K562 (cell line): Measurements from ENCODE around the gene CDH1. TPM values are rescaled to one million over a fixed set of nuclear protein-coding genes. Genes with fewer than 3 reads are reported as not detected.

ENCODE experiments used
- ATAC-seq: fragments of 200-7000 bp; cut with Tn5 transposase; 3 replicates; pipeline ENCODE4 v1.9.1; 2020; ENCODE audit warnings: moderate library complexity
- BruUV-seq: library from RNA; stranded (reverse); fragments of 400-500 nt; replicated peaks from 2 replicates; lab custom pipeline; 2021; lab: Mats Ljungman, UMichigan
- CTCF ChIA-PET: fragments of 300-600 bp; formaldehyde crosslinking; extraction: SDS; loops from one replicate; lab custom pipeline; 2021; ENCODE audit warnings: low intra/inter-chr PET ratio; lab: Yijun Ruan, JAX
- POLR2A ChIA-PET: fragments of 300-600, 350-650 bp; sonication (Branson Sonifier 250); formaldehyde crosslinking; extraction: SDS; loops from one replicate; lab custom pipeline; 2021; ENCODE audit warnings: antibody characterized with exemption, inconsistent platforms; lab: Yijun Ruan, JAX
- DNase-seq, 4 experiments: peaks; one replicate each; pipeline versions ENCODE4 v3.0.0 to v3.0.0-alpha.2; 2011 to 2018; ENCODE audit warnings: low spot score in 3 of 4, mixed read lengths in 3 of 4; ENCODE audit errors: extremely low read depth in 1 of 4
- FAIRE-seq: peaks from 2 replicates; lab custom pipeline; 2011; peaks lifted over from hg19 to GRCh38; lab: Jason Lieb, UNC
- H2AFZ ChIP-seq: 2 replicates; pipeline ENCODE4 v1.6.0; 2011; ENCODE audit warnings: low read depth, low read length, control low read depth, inconsistent platforms
- H3K27ac ChIP-seq: fragments of 200-600 bp; 3 replicates; pipeline ENCODE4 v1.8.0; 2011; ENCODE audit warnings: low read depth, mild to moderate bottlenecking, control low read depth, inconsistent platforms, low read length, moderate library complexity, mixed read lengths; ENCODE audit errors: extremely low read depth
- H3K27me3 ChIP-seq, 2 experiments: fragments of 300-600 bp in 1 of 2; 2 replicates in 1 of 2; 3 replicates in 1 of 2; pipeline versions ENCODE4 v1.6.0 to v1.8.0; 2011; ENCODE audit warnings: inconsistent platforms in 2 of 2, low read length in 2 of 2, mild to moderate bottlenecking in 1 of 2, mixed read lengths in 1 of 2, moderate library complexity in 1 of 2; ENCODE audit not compliant: control insufficient read depth in 2 of 2, insufficient read depth in 2 of 2
- H3K36me3 ChIP-seq: fragments of 300-600 bp; 3 replicates; pipeline ENCODE4 v1.8.0; 2011; ENCODE audit warnings: mild to moderate bottlenecking, low read length, inconsistent platforms; ENCODE audit not compliant: control insufficient read depth, insufficient read depth
- H3K4me1 ChIP-seq, 2 experiments: fragments of 200-600 bp in 1 of 2; replicated peaks in 1 of 2; 2 replicates in 1 of 2; 3 replicates in 1 of 2; pipeline versions ENCODE4 v1.5.1 to v1.8.0; 2011; ENCODE audit warnings: inconsistent platforms in 2 of 2, low read length in 2 of 2, mild to moderate bottlenecking in 1 of 2, mixed read lengths in 1 of 2, moderate library complexity in 1 of 2; ENCODE audit not compliant: control insufficient read depth in 2 of 2, insufficient read depth in 2 of 2
- H3K4me2 ChIP-seq: 2 replicates; pipeline ENCODE4 v1.6.1; 2011; ENCODE audit warnings: low read length, control low read depth, inconsistent platforms, mixed read lengths; ENCODE audit not compliant: insufficient read depth
- H3K4me3 ChIP-seq: fragments of 200-600 bp; sonication (generic), shearing (Covaris generic); 2 replicates; pipeline ENCODE4 v1.5.1; 2016; ENCODE audit warnings: control low read depth, inconsistent platforms
- H3K79me2 ChIP-seq: fragments of 200-600 bp; 3 replicates; pipeline ENCODE4 v1.8.0; 2011; ENCODE audit warnings: low read length, inconsistent platforms; ENCODE audit not compliant: control insufficient read depth, insufficient read depth
- H3K9ac ChIP-seq, 2 experiments: 2 replicates each; pipeline versions ENCODE4 v1.6.0 to v1.6.1; 2011; ENCODE audit warnings: low read depth in 2 of 2, low read length in 2 of 2, control low read depth in 1 of 2, inconsistent platforms in 1 of 2, mild to moderate bottlenecking in 1 of 2, mixed read lengths in 1 of 2; ENCODE audit not compliant: insufficient read depth in 1 of 2
- H3K9me1 ChIP-seq: one replicate; pipeline ENCODE4 v1.6.0; 2011; ENCODE audit warnings: inconsistent platforms, mild to moderate bottlenecking, low read length, moderate library complexity; ENCODE audit not compliant: control insufficient read depth, insufficient read depth
- H3K9me3 ChIP-seq: replicated peaks from 2 replicates; pipeline ENCODE4 v1.5.1; 2011; ENCODE audit warnings: low read depth, low read length, inconsistent platforms; ENCODE audit not compliant: control insufficient read depth, insufficient read depth
- H4K20me1 ChIP-seq: replicated peaks from 2 replicates; pipeline ENCODE4 v1.6.1; 2011; ENCODE audit warnings: low read length, inconsistent platforms, mixed read lengths; ENCODE audit not compliant: control insufficient read depth, insufficient read depth
- MAFF ChIP-seq: IDR thresholded peaks from 2 replicates; pipeline ENCODE4 v1.6.1; 2012; ENCODE audit warnings: low read length, improper control_type of control experiment
- POLR2A ChIP-seq: fragments of 450-650 bp; conservative IDR thresholded peaks from 2 replicates; pipeline ENCODE4 v1.6.1; 2016
- SP2 ChIP-seq: IDR thresholded peaks from 2 replicates; pipeline ENCODE4 v1.6.1; 2011; ENCODE audit warnings: mild to moderate bottlenecking, low read depth, low read length, moderate library complexity; ENCODE audit not compliant: poor library complexity, severe bottlenecking; ENCODE audit errors: extremely low read depth
- SRSF1 ChIP-seq: fragments of 200-400 bp; formaldehyde crosslinking; IDR thresholded peaks from 2 replicates; pipeline ENCODE4 v1.6.1; 2017; ENCODE audit warnings: mild to moderate bottlenecking, low read depth, low read length, moderate library complexity
- SRSF9 ChIP-seq: fragments of 200-400 bp; formaldehyde crosslinking; IDR thresholded peaks from 2 replicates; pipeline ENCODE4 v1.6.1; 2017; ENCODE audit warnings: low read depth, low read length, borderline replicate concordance
- ZNF586 ChIP-seq: fragments of 450-650 bp; formaldehyde crosslinking; conservative IDR thresholded peaks from 2 replicates; pipeline ENCODE4 v1.4.0; 2020; ENCODE audit warnings: mild to moderate bottlenecking, moderate library complexity
- WGBS: fragments of 100-300 bp; shearing (Covaris generic); methylation state at CpG from one replicate; pipeline ENCODE4 v1.1.6; 2016; ENCODE audit warnings: low coverage, mixed read lengths; ENCODE audit not compliant: insufficient coverage; ENCODE audit errors: missing lambda C conversion rate; 5-methylcytosine and 5-hydroxymethylcytosine counted together
- in situ Hi-C: fragments of 300-500 bp; cut with MboI; formaldehyde crosslinking; loops from 4 replicates; pipeline ENCODE4 v1.15.0; 2018; ENCODE audit warnings: inconsistent platforms, mixed read lengths
- intact Hi-C: fragments of 100-400 bp; cut with micrococcal nuclease; formaldehyde crosslinking; loops from 2 replicates; pipeline ENCODE4 v1.14.2; 2022
- polyA plus RNA-seq, 8 experiments: library from polyadenylated mRNA; depleted of rRNA in 4 of 8; stranded (reverse) in 5 of 8; unstranded in 3 of 8; fragments of >200 nt; fragmentation: Nextera tagmentation in 2 of 8; fragmentation: Illumina TruSeq in 1 of 8; extraction: Ambion mirVana in 2 of 8; extraction: Trizol in 1 of 8; gene quantifications; 2 replicates each; pipeline versions ENCODE4 v1.2.1 to v1.2.3, GENCODE V29; 2011 to 2014; ENCODE audit warnings: inconsistent platforms in 1 of 8, missing spikeins in 1 of 8
- total RNA-seq, 7 experiments: library from RNA; depleted of rRNA in 6 of 7; stranded (reverse); fragments of >200 nt in 6 of 7; fragmentation: Illumina TruSeq in 2 of 7; extraction: Trizol in 2 of 7; gene quantifications; 2 replicates each; pipeline versions ENCODE4 v1.2.1 to v1.2.3, GENCODE V29; 2011 to 2021; ENCODE audit warnings: low replicate concordance in 1 of 7
- TF ChIP-seq, protein P1 (sequence below): fragments of 250-450 bp; sonication (Bioruptor Pico); IDR thresholded peaks from 2 replicates; pipeline ENCODE4 v1.8.0; 2022; ENCODE audit warnings: inconsistent platforms
- TF ChIP-seq, protein P2 (sequence below): sonication (generic); formaldehyde crosslinking; IDR thresholded peaks from 2 replicates; pipeline ENCODE4 v1.8.1; 2023; ENCODE audit warnings: missing genetic modification reagents, mild to moderate bottlenecking, borderline replicate concordance

The CDH1 gene
- total and polyA plus RNA-seq, 9 of the 15 experiments (the other 6 are each of a cell fraction or from before 2014, with no cell fraction given) = 0.01 to 0.69 TPM; not detected in 7

DNA sequence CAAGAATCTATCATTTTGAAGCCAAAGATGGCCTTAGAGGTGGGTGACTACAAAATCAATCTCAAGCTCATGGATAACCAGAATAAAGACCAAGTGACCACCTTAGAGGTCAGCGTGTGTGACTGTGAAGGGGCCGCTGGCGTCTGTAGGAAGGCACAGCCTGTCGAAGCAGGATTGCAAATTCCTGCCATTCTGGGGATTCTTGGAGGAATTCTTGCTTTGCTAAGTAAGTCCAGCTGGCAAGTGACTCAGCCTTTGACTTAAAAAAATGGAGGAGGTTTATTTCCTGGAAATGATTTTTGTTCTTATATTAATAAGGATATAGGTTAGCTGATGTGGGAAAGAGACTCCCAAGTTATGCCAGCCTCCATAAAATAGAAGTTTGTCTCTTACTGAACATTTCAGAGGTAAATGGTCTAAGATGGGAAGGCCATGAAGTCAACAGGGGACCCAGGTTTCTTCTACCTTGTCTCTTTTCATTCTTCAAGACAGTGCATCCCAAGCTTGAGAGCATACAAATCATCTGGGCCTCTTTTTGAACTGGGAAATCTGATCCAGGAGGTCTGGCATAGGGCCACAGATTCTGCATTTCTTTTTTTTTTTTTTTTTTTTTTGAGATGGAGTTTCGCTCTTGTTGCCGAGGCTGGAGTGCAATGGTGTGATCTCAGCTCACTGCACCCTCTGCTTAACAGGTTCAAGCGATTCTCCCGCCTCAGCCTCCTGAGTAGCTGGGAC, 86.5 kb downstream of the CDH1 start:
- H3K27ac ChIP-seq = no peak overlapping the region
- H3K27me3 ChIP-seq = peaks cover 29 to 52% of the 10 kb centered on the region in 2 experiments
- WGBS = 0% methylated on average over 6 of the region's 8 CpGs
- H4K20me1 ChIP-seq = no peaks in the 10 kb centered on the region
- no peaks in the 10 kb centered on the region for H3K9me3 ChIP-seq
- H3K9me1 ChIP-seq = no peaks in the 10 kb centered on the region
- H2AFZ ChIP-seq = no peak overlapping the region
- TF ChIP-seq, protein P1, sequence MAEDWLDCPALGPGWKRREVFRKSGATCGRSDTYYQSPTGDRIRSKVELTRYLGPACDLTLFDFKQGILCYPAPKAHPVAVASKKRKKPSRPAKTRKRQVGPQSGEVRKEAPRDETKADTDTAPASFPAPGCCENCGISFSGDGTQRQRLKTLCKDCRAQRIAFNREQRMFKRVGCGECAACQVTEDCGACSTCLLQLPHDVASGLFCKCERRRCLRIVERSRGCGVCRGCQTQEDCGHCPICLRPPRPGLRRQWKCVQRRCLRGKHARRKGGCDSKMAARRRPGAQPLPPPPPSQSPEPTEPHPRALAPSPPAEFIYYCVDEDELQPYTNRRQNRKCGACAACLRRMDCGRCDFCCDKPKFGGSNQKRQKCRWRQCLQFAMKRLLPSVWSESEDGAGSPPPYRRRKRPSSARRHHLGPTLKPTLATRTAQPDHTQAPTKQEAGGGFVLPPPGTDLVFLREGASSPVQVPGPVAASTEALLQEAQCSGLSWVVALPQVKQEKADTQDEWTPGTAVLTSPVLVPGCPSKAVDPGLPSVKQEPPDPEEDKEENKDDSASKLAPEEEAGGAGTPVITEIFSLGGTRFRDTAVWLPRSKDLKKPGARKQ (CRISPR knock-in tag) = no peak
- TF ChIP-seq ZNF586 (CRISPR knock-in tag) (no peak), SRSF9 (no peak), POLR2A (no peak), SP2 (no peak), MAFF (no peak), SRSF1 (no peak)
- TF ChIP-seq, protein P2, sequence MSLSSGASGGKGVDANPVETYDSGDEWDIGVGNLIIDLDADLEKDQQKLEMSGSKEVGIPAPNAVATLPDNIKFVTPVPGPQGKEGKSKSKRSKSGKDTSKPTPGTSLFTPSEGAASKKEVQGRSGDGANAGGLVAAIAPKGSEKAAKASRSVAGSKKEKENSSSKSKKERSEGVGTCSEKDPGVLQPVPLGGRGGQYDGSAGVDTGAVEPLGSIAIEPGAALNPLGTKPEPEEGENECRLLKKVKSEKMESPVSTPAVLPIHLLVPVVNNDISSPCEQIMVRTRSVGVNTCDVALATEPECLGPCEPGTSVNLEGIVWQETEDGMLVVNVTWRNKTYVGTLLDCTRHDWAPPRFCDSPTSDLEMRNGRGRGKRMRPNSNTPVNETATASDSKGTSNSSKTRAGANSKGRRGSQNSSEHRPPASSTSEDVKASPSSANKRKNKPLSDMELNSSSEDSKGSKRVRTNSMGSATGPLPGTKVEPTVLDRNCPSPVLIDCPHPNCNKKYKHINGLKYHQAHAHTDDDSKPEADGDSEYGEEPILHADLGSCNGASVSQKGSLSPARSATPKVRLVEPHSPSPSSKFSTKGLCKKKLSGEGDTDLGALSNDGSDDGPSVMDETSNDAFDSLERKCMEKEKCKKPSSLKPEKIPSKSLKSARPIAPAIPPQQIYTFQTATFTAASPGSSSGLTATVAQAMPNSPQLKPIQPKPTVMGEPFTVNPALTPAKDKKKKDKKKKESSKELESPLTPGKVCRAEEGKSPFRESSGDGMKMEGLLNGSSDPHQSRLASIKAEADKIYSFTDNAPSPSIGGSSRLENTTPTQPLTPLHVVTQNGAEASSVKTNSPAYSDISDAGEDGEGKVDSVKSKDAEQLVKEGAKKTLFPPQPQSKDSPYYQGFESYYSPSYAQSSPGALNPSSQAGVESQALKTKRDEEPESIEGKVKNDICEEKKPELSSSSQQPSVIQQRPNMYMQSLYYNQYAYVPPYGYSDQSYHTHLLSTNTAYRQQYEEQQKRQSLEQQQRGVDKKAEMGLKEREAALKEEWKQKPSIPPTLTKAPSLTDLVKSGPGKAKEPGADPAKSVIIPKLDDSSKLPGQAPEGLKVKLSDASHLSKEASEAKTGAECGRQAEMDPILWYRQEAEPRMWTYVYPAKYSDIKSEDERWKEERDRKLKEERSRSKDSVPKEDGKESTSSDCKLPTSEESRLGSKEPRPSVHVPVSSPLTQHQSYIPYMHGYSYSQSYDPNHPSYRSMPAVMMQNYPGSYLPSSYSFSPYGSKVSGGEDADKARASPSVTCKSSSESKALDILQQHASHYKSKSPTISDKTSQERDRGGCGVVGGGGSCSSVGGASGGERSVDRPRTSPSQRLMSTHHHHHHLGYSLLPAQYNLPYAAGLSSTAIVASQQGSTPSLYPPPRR = no peak
- ChIA-PET POLR2A (interaction anchor here (2.1 kb wide), 1 partner anchor 10 kb away, joined by 6 read pairs; no protein-coding TSS in a partner anchor), CTCF (no interaction called here)
- intact Hi-C loops = no loop called here
- no peak for ATAC-seq
- no peaks in the 10 kb centered on the region for H3K79me2 ChIP-seq
- no peak overlapping the region for H3K4me2 ChIP-seq
- in situ Hi-C loops = no loop called here
- no peak overlapping the region for H3K9ac ChIP-seq
- no TSS peak for BruUV-seq
- no peaks in the 10 kb centered on the region for H3K4me1 ChIP-seq
- no peaks in the 10 kb centered on the region for H3K36me3 ChIP-seq
- no peak for FAIRE-seq
- no peak overlapping the region for H3K4me3 ChIP-seq
- no peak for DNase-seq
